A549 treated with CORT108297 at 1 μM for 4 hours (cell line): ENCODE data around the gene ESR1. TPM values are rescaled to one million over a fixed set of nuclear protein-coding genes. Genes with fewer than 3 reads are reported as not detected.

Source experiments
- total RNA-seq: library from RNA; stranded (reverse); fragments of 200-300 nt; extraction: Qiagen RNA extraction; gene quantifications from 5 replicates; pipeline ENCODE4 v1.2.3, GENCODE V29; 2022

ESR1 gene
- total RNA-seq, result 0.01 to 0.03 TPM (median 0.01 TPM) in 3 of 5 replicates, not detected in the others

DNA sequence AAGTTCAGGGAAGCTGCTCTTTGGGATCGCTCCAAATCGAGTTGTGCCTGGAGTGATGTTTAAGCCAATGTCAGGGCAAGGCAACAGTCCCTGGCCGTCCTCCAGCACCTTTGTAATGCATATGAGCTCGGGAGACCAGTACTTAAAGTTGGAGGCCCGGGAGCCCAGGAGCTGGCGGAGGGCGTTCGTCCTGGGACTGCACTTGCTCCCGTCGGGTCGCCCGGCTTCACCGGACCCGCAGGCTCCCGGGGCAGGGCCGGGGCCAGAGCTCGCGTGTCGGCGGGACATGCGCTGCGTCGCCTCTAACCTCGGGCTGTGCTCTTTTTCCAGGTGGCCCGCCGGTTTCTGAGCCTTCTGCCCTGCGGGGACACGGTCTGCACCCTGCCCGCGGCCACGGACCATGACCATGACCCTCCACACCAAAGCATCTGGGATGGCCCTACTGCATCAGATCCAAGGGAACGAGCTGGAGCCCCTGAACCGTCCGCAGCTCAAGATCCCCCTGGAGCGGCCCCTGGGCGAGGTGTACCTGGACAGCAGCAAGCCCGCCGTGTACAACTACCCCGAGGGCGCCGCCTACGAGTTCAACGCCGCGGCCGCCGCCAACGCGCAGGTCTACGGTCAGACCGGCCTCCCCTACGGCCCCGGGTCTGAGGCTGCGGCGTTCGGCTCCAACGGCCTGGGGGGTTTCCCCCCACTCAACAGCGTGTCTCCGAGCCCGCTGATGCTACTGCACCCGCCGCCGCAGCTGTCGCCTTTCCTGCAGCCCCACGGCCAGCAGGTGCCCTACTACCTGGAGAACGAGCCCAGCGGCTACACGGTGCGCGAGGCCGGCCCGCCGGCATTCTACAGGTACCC lies at the start of gene ESR1:
Gene ESR1, plus strand, starts transcription at position 170 of the 858 bp plus-strand sequence. Its CDS starts 231 bp downstream, at position 401.

